Skeletal muscle satellite cell (primary cell): ENCODE measurements around the gene ZNRF3.
"Not testable (repeated sequence)": the region's sequence is repeated elsewhere in the genome, so short reads cannot be mapped to it uniquely, and the experiment has no call there.

Source experiments
- H3K27me3 ChIP-seq: 2 replicates; pipeline ENCODE4 v1.7.0; 2013; ENCODE audit warnings: low read length; ENCODE audit not compliant: control insufficient read depth, insufficient read depth
- H3K36me3 ChIP-seq: 2 replicates; pipeline ENCODE4 v1.7.0; 2013; ENCODE audit warnings: mild to moderate bottlenecking, control low read depth, low read length; ENCODE audit not compliant: insufficient read depth
- H3K4me1 ChIP-seq: 2 replicates; pipeline ENCODE4 v1.7.0; 2013; ENCODE audit warnings: low read length; ENCODE audit not compliant: control insufficient read depth, insufficient read depth
- H3K4me2 ChIP-seq: 2 replicates; pipeline ENCODE4 v1.7.0; 2013; ENCODE audit warnings: mild to moderate bottlenecking, low read length
- H3K4me3 ChIP-seq: 2 replicates; pipeline ENCODE4 v1.7.0; 2013; ENCODE audit warnings: low read length
- H3K9ac ChIP-seq: 2 replicates; pipeline ENCODE4 v1.7.0; 2013; ENCODE audit warnings: mild to moderate bottlenecking, low read depth, low read length, moderate library complexity
- H3K9me3 ChIP-seq: replicated peaks from 2 replicates; pipeline ENCODE4 v1.7.0; 2013; ENCODE audit warnings: mild to moderate bottlenecking, control low read depth, low read length

ZNRF3 gene

GRCh38 chr22:28899199-28899853 is 16.0 kb downstream of the ZNRF3 start:
- Histone ChIP-seq H3K4me2 (peak overlapping the region; percentile 47), H3K4me1 (peaks cover 20% of the 10 kb centered on the region), H3K36me3 (no peaks in the 10 kb centered on the region), H3K27me3 (no peaks in the 10 kb centered on the region), H3K9me3 (no peaks in the 10 kb centered on the region), H3K9ac (no peak overlapping the region), H3K4me3 (no peak overlapping the region)

- Histone ChIP-seq H3K4me3 (no peak overlapping the region), H3K27me3 (no peaks in the 10 kb centered on the region), H3K9ac (no peak overlapping the region), H3K4me1 (peaks cover 27% of the 10 kb centered on the region), H3K4me2 (no peak overlapping the region), H3K9me3 (no peaks in the 10 kb centered on the region), H3K36me3 (no peaks in the 10 kb centered on the region)
Observed at GRCh38 chr22:28900379-28900925, 17.1 kb downstream of the ZNRF3 start.

GRCh38 chr22:28902490-28902889 is 19.1 kb downstream of the ZNRF3 start:
- Histone ChIP-seq H3K4me1 (peaks cover 27% of the 10 kb centered on the region), H3K4me3 (no peak overlapping the region), H3K4me2 (no peak overlapping the region), H3K36me3 (no peaks in the 10 kb centered on the region), H3K27me3 (no peaks in the 10 kb centered on the region), H3K9me3 (no peaks in the 10 kb centered on the region), H3K9ac (no peak overlapping the region)

GRCh38 chr22:28903080-28903479 is 19.7 kb downstream of the ZNRF3 start:
- H3K9ac ChIP-seq = no peak overlapping the region
- H3K36me3 ChIP-seq = no peaks in the 10 kb centered on the region
- H3K27me3 ChIP-seq = no peaks in the 10 kb centered on the region
- H3K9me3 ChIP-seq = no peaks in the 10 kb centered on the region
- peaks cover 27% of the 10 kb centered on the region for H3K4me1 ChIP-seq
- H3K4me3 ChIP-seq = no peak overlapping the region
- H3K4me2 ChIP-seq = no peak overlapping the region

GRCh38 chr22:28903729-28904128 is 20.4 kb downstream of the ZNRF3 start:
- Histone ChIP-seq H3K36me3 (no peaks in the 10 kb centered on the region), H3K27me3 (no peaks in the 10 kb centered on the region), H3K4me1 (peaks cover 23% of the 10 kb centered on the region), H3K4me3 (no peak overlapping the region), H3K9ac (no peak overlapping the region), H3K9me3 (no peaks in the 10 kb centered on the region), H3K4me2 (no peak overlapping the region)

GRCh38 chr22:28904211-28904896 is 21.0 kb downstream of the ZNRF3 start:
- H3K9me3 ChIP-seq = no peaks in the 10 kb centered on the region
- no peak overlapping the region for H3K9ac ChIP-seq
- peaks cover 22% of the 10 kb centered on the region for H3K4me1 ChIP-seq
- no peak overlapping the region for H3K4me2 ChIP-seq
- H3K36me3 ChIP-seq = no peaks in the 10 kb centered on the region
- H3K4me3 ChIP-seq = no peak overlapping the region
- H3K27me3 ChIP-seq = no peaks in the 10 kb centered on the region

GRCh38 chr22:28905256-28905832 is 22.0 kb downstream of the ZNRF3 start:
- Histone ChIP-seq H3K4me3 (no peak overlapping the region), H3K9me3 (no peaks in the 10 kb centered on the region), H3K27me3 (no peaks in the 10 kb centered on the region), H3K4me1 (peaks cover 15% of the 10 kb centered on the region), H3K4me2 (no peak overlapping the region), H3K36me3 (no peaks in the 10 kb centered on the region), H3K9ac (no peak overlapping the region)

- Histone ChIP-seq H3K4me2 (no peak overlapping the region), H3K9ac (no peak overlapping the region), H3K36me3 (no peaks in the 10 kb centered on the region), H3K9me3 (no peaks in the 10 kb centered on the region), H3K4me3 (no peak overlapping the region), H3K27me3 (no peaks in the 10 kb centered on the region), H3K4me1 (peaks cover 17% of the 10 kb centered on the region)
Observed at GRCh38 chr22:28906312-28906711, 22.9 kb downstream of the ZNRF3 start.

- no peaks in the 10 kb centered on the region for H3K36me3 ChIP-seq
- H3K9ac ChIP-seq = no peak overlapping the region
- H3K27me3 ChIP-seq = no peaks in the 10 kb centered on the region
- H3K4me1 ChIP-seq = peaks cover 27% of the 10 kb centered on the region
- no peak overlapping the region for H3K4me2 ChIP-seq
- H3K4me3 ChIP-seq = no peak overlapping the region
- H3K9me3 ChIP-seq = no peaks in the 10 kb centered on the region
Observed at GRCh38 chr22:28907311-28908008, 24.1 kb downstream of the ZNRF3 start.

- H3K9me3 ChIP-seq, H3K4me2 ChIP-seq, H3K4me3 ChIP-seq, H3K36me3 ChIP-seq, H3K9ac ChIP-seq, H3K27me3 ChIP-seq: not testable (repeated sequence)
- peaks cover 27% of the 10 kb centered on the region for H3K4me1 ChIP-seq
Observed at GRCh38 chr22:28908810-28909209, 25.4 kb downstream of the ZNRF3 start.

GRCh38 chr22:28909375-28909774 is 26.0 kb downstream of the ZNRF3 start:
- Histone ChIP-seq H3K9me3 (no peaks in the 10 kb centered on the region), H3K36me3 (no peaks in the 10 kb centered on the region), H3K4me2 (no peak overlapping the region), H3K27me3 (no peaks in the 10 kb centered on the region), H3K9ac (no peak overlapping the region), H3K4me1 (peaks cover 25% of the 10 kb centered on the region), H3K4me3 (no peak overlapping the region)
